ENCODE measurements around the gene OLIG1.
A peak's percentile ranks its signal among the peaks of the same experiment; 100 is the strongest.

OLIG1 gene

GRCh38 chr21:33051925-33052324 is 18.0 kb upstream of the OLIG1 start:
- H3K4me3 ChIP-seq (ENCODE audit: low read depth, low read length), result no peak overlapping the region
- DNase-seq (ENCODE audit: low read depth), result no peak
- TF ChIP-seq CTCF (IDR thresholded peaks at IDR 0.05; ENCODE audit: control insufficient read depth, extremely low read depth, insufficient read depth), result no peak

GRCh38 chr21:33053951-33054350 is 16.0 kb upstream of the OLIG1 start:
- no peak for TF ChIP-seq CTCF (IDR thresholded peaks at IDR 0.05; ENCODE audit: control insufficient read depth, extremely low read depth, insufficient read depth)
- no peak overlapping the region for H3K4me3 ChIP-seq (ENCODE audit: low read depth, low read length)
- DNase-seq (ENCODE audit: low read depth), result no peak

- TF ChIP-seq CTCF (IDR thresholded peaks at IDR 0.05; ENCODE audit: control insufficient read depth, extremely low read depth, insufficient read depth), result no peak
- H3K4me3 ChIP-seq (ENCODE audit: low read depth, low read length), result no peak overlapping the region
- DNase-seq (ENCODE audit: low read depth), result no peak
Observed at GRCh38 chr21:33055991-33056390, 13.9 kb upstream of the OLIG1 start.

- H3K4me3 ChIP-seq (ENCODE audit: low read depth, low read length), result no peak overlapping the region
- DNase-seq (ENCODE audit: low read depth), result no peak
- no peak for TF ChIP-seq CTCF (IDR thresholded peaks at IDR 0.05; ENCODE audit: control insufficient read depth, extremely low read depth, insufficient read depth)
Observed at GRCh38 chr21:33057385-33057940, 12.5 kb upstream of the OLIG1 start.

GRCh38 chr21:33058527-33058926 is 11.4 kb upstream of the OLIG1 start:
- peak; percentile 37 for DNase-seq (ENCODE audit: low read depth)
- H3K4me3 ChIP-seq (ENCODE audit: low read depth, low read length), result no peak overlapping the region

GRCh38 chr21:33058957-33059356 is 11.0 kb upstream of the OLIG1 start:
- TF ChIP-seq CTCF (IDR thresholded peaks at IDR 0.05; ENCODE audit: control insufficient read depth, extremely low read depth, insufficient read depth), result no peak
- no peak overlapping the region for H3K4me3 ChIP-seq (ENCODE audit: low read depth, low read length)
- no peak for DNase-seq (ENCODE audit: low read depth)

More at GRCh38 chr21:33058527-33058926, 11.4 kb upstream of the OLIG1 start:
- TF ChIP-seq CTCF (IDR thresholded peaks at IDR 0.05; ENCODE audit: control insufficient read depth, extremely low read depth, insufficient read depth), result no peak

GRCh38 chr21:33059380-33059841 is 10.5 kb upstream of the OLIG1 start:
- H3K4me3 ChIP-seq (ENCODE audit: low read depth, low read length), result no peak overlapping the region
- TF ChIP-seq CTCF (IDR thresholded peaks at IDR 0.05; ENCODE audit: control insufficient read depth, extremely low read depth, insufficient read depth), result no peak
- DNase-seq (ENCODE audit: low read depth), result no peak

Data from LNCaP clone FGC (cell line).